ENCODE results near the gene SRSF3. TPM values are rescaled to one million over a fixed set of nuclear protein-coding genes. Genes with fewer than 3 reads are reported as not detected.

SRSF3 gene
- polyA plus RNA-seq = 438 TPM
- long read RNA-seq, donor 1, full-length matches to known transcripts = 153 of 164 reads
- long read RNA-seq, donor 1, partial matches to known transcripts = 6 of 164 reads
- long read RNA-seq, donor 1, other reads (novel, unspliced or antisense) = 5 of 164 reads
- long read RNA-seq, donor 2, full-length matches to known transcripts = 326 of 375 reads
- long read RNA-seq, donor 2, partial matches to known transcripts = 40 of 375 reads
- long read RNA-seq, donor 2, other reads (novel, unspliced or antisense) = 9 of 375 reads
- long read RNA-seq, donor 3, full-length matches to known transcripts = 571 of 646 reads
- long read RNA-seq, donor 3, partial matches to known transcripts = 52 of 646 reads
- long read RNA-seq, donor 3, other reads (novel, unspliced or antisense) = 23 of 646 reads
- long read RNA-seq, donor 4, full-length matches to known transcripts = 35 of 35 reads
- long read RNA-seq, donor 4, partial matches to known transcripts = 0 of 35 reads
- long read RNA-seq, donor 4, other reads (novel, unspliced or antisense) = 0 of 35 reads
- long read RNA-seq, donor 5, full-length matches to known transcripts = 150 of 156 reads
- long read RNA-seq, donor 5, partial matches to known transcripts = 6 of 156 reads
- long read RNA-seq, donor 5, other reads (novel, unspliced or antisense) = 0 of 156 reads
- long read RNA-seq, donor 6, full-length matches to known transcripts = 271 of 294 reads
- long read RNA-seq, donor 6, partial matches to known transcripts = 16 of 294 reads
- long read RNA-seq, donor 6, other reads (novel, unspliced or antisense) = 7 of 294 reads
- long read RNA-seq, donor 7, full-length matches to known transcripts = 189 of 224 reads
- long read RNA-seq, donor 7, partial matches to known transcripts = 35 of 224 reads
- long read RNA-seq, donor 7, other reads (novel, unspliced or antisense) = 0 of 224 reads
- long read RNA-seq, donor 8, full-length matches to known transcripts = 436 of 498 reads
- long read RNA-seq, donor 8, partial matches to known transcripts = 62 of 498 reads
- long read RNA-seq, donor 8, other reads (novel, unspliced or antisense) = 0 of 498 reads
- long read RNA-seq, donor 9, full-length matches to known transcripts = 316 of 390 reads
- long read RNA-seq, donor 9, partial matches to known transcripts = 60 of 390 reads
- long read RNA-seq, donor 9, other reads (novel, unspliced or antisense) = 14 of 390 reads
- long read RNA-seq, donor 10, full-length matches to known transcripts = 309 of 373 reads
- long read RNA-seq, donor 10, partial matches to known transcripts = 48 of 373 reads
- long read RNA-seq, donor 10, other reads (novel, unspliced or antisense) = 16 of 373 reads
- long read RNA-seq, donor 11, full-length matches to known transcripts = 234 of 266 reads
- long read RNA-seq, donor 11, partial matches to known transcripts = 27 of 266 reads
- long read RNA-seq, donor 11, other reads (novel, unspliced or antisense) = 5 of 266 reads

- no CpG with 5 or more reads among the region's 58 CpGs for WGBS (ENCODE audit: insufficient coverage, low lambda C conversion rate)
These were observed at the start of gene SRSF3 for GRCh38 chr6:36594029-36594815. Gene SRSF3, plus strand, starts transcription at chr6:36594362. Its CDS starts 2,401 bp downstream, at chr6:36596763.

DNA sequence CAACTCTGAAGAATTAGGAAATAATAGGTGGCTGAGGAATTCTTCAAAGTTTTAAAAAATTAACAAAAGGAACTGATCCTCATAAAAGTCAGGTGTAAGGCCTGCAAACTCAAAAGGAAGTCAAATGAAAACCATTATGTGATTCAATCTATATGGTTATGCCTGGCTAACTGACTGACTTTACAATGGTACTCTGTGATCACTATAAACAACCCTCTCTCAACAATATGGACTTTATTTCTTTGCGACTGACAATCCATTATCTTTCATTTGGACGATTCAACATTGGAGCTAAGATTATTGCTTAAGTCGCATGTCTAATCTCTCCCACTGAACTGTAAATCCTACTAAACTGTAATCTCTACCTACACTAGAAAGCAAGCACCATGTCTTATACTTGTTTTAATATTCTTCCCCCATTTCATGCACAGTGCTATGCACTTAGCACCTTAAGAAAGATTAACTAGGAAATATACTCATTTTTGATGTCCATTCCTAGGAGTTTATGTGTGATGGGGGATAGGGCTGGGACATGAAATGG, 48.3 kb upstream of the SRSF3 start:
- Histone ChIP-seq H3K27ac (ENCODE audit: low read length) (peak overlapping the region; percentile 97), H3K4me3 (ENCODE audit: low read length) (peak overlapping the region; percentile 93), H3K9me3 (ENCODE audit: control insufficient read depth, low read depth, low read length) (no peaks in the 10 kb centered on the region), H3K27me3 (ENCODE audit: control insufficient read depth, insufficient read depth, low read length) (no peaks in the 10 kb centered on the region), H3K4me1 (ENCODE audit: control insufficient read depth, insufficient read depth, low read length) (peaks cover 18% of the 10 kb centered on the region), H3K36me3 (ENCODE audit: control insufficient read depth, insufficient read depth, low read length) (no peaks in the 10 kb centered on the region)
- WGBS (ENCODE audit: insufficient coverage, low lambda C conversion rate) = 10% methylated on average over 2 of the region's 3 CpGs
- peak in 1 of 2 donors; percentile 58 for DNase-seq

More at GRCh38 chr6:36594029-36594815, at the start of gene SRSF3:
- Histone ChIP-seq H3K27ac (ENCODE audit: low read length) (peak within 1 kb of the TSS; percentile 99), H3K36me3 (ENCODE audit: control insufficient read depth, insufficient read depth, low read length) (peaks cover 26% of the 10 kb centered on the region), H3K9me3 (ENCODE audit: control insufficient read depth, low read depth, low read length) (no peaks in the 10 kb centered on the region), H3K4me3 (ENCODE audit: low read length) (peak within 1 kb of the TSS; percentile 77), H3K4me1 (ENCODE audit: control insufficient read depth, insufficient read depth, low read length) (peaks cover 17% of the 10 kb centered on the region), H3K27me3 (ENCODE audit: control insufficient read depth, insufficient read depth, low read length) (no peaks in the 10 kb centered on the region)
- DNase-seq = peak; percentile 98 to 99

DNA sequence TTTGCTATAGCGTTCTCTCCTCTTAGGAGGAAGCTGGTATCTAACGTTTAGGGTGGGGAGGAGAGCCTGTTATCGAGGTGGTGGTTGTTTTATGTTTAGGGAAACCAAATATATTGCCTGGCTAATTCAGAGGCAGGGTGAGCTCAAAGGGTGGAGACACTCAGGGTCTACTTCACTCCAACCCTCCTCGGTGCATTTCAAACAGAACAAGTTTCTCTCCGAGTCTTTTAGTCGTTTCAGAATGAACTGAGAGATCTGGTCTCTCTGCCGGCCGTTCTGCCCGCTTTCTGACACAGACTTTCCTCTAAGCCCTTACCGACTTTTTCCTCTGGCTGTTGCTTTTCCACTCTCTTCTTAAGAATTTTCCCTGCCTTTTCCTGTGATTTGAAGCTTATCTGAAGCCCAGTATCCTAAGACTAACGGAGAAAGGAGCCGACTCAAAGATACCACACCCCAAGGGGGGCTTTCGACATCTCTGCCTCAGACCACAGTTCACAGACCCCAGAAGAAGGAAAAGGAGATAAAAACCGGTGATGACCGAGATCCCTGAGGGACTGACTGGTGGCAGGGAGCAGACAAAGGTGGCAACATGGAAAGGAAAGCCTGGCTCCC, 47.7 kb upstream of the SRSF3 start:
- Histone ChIP-seq H3K4me1 (ENCODE audit: control insufficient read depth, insufficient read depth, low read length) (peaks cover 18% of the 10 kb centered on the region), H3K36me3 (ENCODE audit: control insufficient read depth, insufficient read depth, low read length) (no peaks in the 10 kb centered on the region), H3K9me3 (ENCODE audit: control insufficient read depth, low read depth, low read length) (no peaks in the 10 kb centered on the region), H3K27ac (ENCODE audit: low read length) (peak overlapping the region; percentile 97), H3K27me3 (ENCODE audit: control insufficient read depth, insufficient read depth, low read length) (no peaks in the 10 kb centered on the region), H3K4me3 (ENCODE audit: low read length) (peak overlapping the region; percentile 93)
- DNase-seq = peak in 1 of 2 donors; percentile 60
- WGBS (ENCODE audit: insufficient coverage, low lambda C conversion rate) = 0% methylated on average over 2 of the region's 15 CpGs

GRCh38 chr6:36546920-36547645, 47.1 kb upstream of the SRSF3 start, which contains the start of gene STK38:
Gene STK38, minus strand, starts transcription at chr6:36547479. Its CDS starts 7,277 bp downstream, at chr6:36540202.
- H3K27ac ChIP-seq (ENCODE audit: low read length) = peak within 1 kb of the TSS; percentile 97
- H3K4me3 ChIP-seq (ENCODE audit: low read length) = peak within 1 kb of the TSS; percentile 93
- peaks cover 18% of the 10 kb centered on the region for H3K4me1 ChIP-seq (ENCODE audit: control insufficient read depth, insufficient read depth, low read length)
- no peaks in the 10 kb centered on the region for H3K36me3 ChIP-seq (ENCODE audit: control insufficient read depth, insufficient read depth, low read length)
- no peaks in the 10 kb centered on the region for H3K9me3 ChIP-seq (ENCODE audit: control insufficient read depth, low read depth, low read length)
- H3K27me3 ChIP-seq (ENCODE audit: control insufficient read depth, insufficient read depth, low read length) = no peaks in the 10 kb centered on the region
- no CpG with 5 or more reads among the region's 51 CpGs for WGBS (ENCODE audit: insufficient coverage, low lambda C conversion rate)
- DNase-seq = peak; percentile 91 to 93

GRCh38 chr6:36547646-36548400, 46.3 kb upstream of the SRSF3 start:
- Histone ChIP-seq H3K27ac (ENCODE audit: low read length) (peak overlapping the region; percentile 63), H3K4me1 (ENCODE audit: control insufficient read depth, insufficient read depth, low read length) (peaks cover 18% of the 10 kb centered on the region), H3K36me3 (ENCODE audit: control insufficient read depth, insufficient read depth, low read length) (no peaks in the 10 kb centered on the region), H3K27me3 (ENCODE audit: control insufficient read depth, insufficient read depth, low read length) (no peaks in the 10 kb centered on the region), H3K9me3 (ENCODE audit: control insufficient read depth, low read depth, low read length) (no peaks in the 10 kb centered on the region), H3K4me3 (ENCODE audit: low read length) (no peak overlapping the region)
- 67% methylated on average over 3 of the region's 13 CpGs for WGBS (ENCODE audit: insufficient coverage, low lambda C conversion rate)
- peak in 1 of 2 donors; percentile 47 for DNase-seq

DNA sequence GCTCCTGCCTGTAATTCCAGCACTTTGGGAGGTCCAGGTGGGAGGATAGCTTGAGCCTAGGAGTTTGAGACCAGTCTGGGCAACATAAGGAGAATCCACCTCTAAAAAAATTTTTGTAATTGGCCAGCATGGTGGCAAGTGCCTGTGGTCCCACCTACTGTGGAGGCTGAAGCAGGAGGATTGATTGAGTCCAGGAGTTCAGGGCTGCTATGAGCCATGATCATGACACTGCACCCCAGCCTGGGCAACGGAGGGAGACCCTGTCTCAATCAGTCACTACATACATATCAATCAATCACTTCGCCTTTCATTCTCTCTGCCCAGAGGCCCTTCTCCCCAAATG, 45.8 kb upstream of the SRSF3 start:
- H3K36me3 ChIP-seq (ENCODE audit: control insufficient read depth, insufficient read depth, low read length) = no peaks in the 10 kb centered on the region
- no peaks in the 10 kb centered on the region for H3K9me3 ChIP-seq (ENCODE audit: control insufficient read depth, low read depth, low read length)
- no peak overlapping the region for H3K4me3 ChIP-seq (ENCODE audit: low read length)
- DNase-seq = no peak
- no peak overlapping the region for H3K27ac ChIP-seq (ENCODE audit: low read length)
- H3K27me3 ChIP-seq (ENCODE audit: control insufficient read depth, insufficient read depth, low read length) = no peaks in the 10 kb centered on the region
- no CpG with 5 or more reads among the region's 2 CpGs for WGBS (ENCODE audit: insufficient coverage, low lambda C conversion rate)
- peaks cover 18% of the 10 kb centered on the region for H3K4me1 ChIP-seq (ENCODE audit: control insufficient read depth, insufficient read depth, low read length)

DNA sequence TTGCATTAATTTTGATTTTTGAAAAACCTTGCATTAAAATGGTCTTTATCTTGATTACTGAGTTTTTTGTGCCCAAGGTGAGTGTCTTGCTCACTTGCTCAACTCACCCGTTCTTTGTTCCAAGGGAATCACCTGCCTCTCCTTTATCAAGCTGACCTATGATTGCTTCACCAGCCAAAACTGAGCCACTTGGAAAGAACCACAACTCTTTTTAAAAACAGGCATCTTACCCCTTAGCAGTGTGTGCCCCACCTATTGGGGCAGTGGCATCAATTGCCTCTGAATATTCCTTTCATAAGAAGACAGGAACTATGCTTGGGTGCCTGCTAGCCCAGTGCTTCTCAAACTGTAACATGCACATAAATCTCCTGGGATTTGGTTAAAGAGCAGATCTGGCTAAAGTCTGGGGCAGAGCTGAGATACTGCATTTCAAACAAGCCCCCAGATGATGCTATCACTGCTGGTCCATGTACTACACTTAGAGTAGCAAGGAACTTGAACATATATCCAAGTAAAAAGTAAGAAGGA, 43.6 kb upstream of the SRSF3 start:
- no CpG with 5 or more reads among the region's 1 CpG for WGBS (ENCODE audit: insufficient coverage, low lambda C conversion rate)
- Histone ChIP-seq H3K9me3 (ENCODE audit: control insufficient read depth, low read depth, low read length) (no peaks in the 10 kb centered on the region), H3K4me1 (ENCODE audit: control insufficient read depth, insufficient read depth, low read length) (peaks cover 8% of the 10 kb centered on the region), H3K36me3 (ENCODE audit: control insufficient read depth, insufficient read depth, low read length) (no peaks in the 10 kb centered on the region), H3K4me3 (ENCODE audit: low read length) (no peak overlapping the region), H3K27ac (ENCODE audit: low read length) (no peak overlapping the region), H3K27me3 (ENCODE audit: control insufficient read depth, insufficient read depth, low read length) (no peaks in the 10 kb centered on the region)
- DNase-seq = no peak

- no CpG with 5 or more reads among the region's 1 CpG for WGBS (ENCODE audit: insufficient coverage, low lambda C conversion rate)
- Histone ChIP-seq H3K4me3 (ENCODE audit: low read length) (no peak overlapping the region), H3K27me3 (ENCODE audit: control insufficient read depth, insufficient read depth, low read length) (no peaks in the 10 kb centered on the region), H3K27ac (ENCODE audit: low read length) (no peak overlapping the region), H3K36me3 (ENCODE audit: control insufficient read depth, insufficient read depth, low read length) (no peaks in the 10 kb centered on the region), H3K4me1 (ENCODE audit: control insufficient read depth, insufficient read depth, low read length) (no peaks in the 10 kb centered on the region), H3K9me3 (ENCODE audit: control insufficient read depth, low read depth, low read length) (no peaks in the 10 kb centered on the region)
- DNase-seq = no peak
These were observed 38.4 kb upstream of the SRSF3 start for GRCh38 chr6:36555750-36556252.

All from large intestine (tissue), 12 donors.